IPS DF 4.7 (cell line): ENCODE data around the gene DDO.
A peak's percentile ranks its signal among the peaks of the same experiment; 100 is the strongest.

Experiments used
- DNase-seq: peaks from one replicate; pipeline ENCODE4 v3.0.0-alpha.2; 2013; ENCODE audit warnings: low spot score; ENCODE audit errors: extremely low read depth

Gene DDO, protein sequence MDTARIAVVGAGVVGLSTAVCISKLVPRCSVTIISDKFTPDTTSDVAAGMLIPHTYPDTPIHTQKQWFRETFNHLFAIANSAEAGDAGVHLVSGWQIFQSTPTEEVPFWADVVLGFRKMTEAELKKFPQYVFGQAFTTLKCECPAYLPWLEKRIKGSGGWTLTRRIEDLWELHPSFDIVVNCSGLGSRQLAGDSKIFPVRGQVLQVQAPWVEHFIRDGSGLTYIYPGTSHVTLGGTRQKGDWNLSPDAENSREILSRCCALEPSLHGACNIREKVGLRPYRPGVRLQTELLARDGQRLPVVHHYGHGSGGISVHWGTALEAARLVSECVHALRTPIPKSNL

DNA sequence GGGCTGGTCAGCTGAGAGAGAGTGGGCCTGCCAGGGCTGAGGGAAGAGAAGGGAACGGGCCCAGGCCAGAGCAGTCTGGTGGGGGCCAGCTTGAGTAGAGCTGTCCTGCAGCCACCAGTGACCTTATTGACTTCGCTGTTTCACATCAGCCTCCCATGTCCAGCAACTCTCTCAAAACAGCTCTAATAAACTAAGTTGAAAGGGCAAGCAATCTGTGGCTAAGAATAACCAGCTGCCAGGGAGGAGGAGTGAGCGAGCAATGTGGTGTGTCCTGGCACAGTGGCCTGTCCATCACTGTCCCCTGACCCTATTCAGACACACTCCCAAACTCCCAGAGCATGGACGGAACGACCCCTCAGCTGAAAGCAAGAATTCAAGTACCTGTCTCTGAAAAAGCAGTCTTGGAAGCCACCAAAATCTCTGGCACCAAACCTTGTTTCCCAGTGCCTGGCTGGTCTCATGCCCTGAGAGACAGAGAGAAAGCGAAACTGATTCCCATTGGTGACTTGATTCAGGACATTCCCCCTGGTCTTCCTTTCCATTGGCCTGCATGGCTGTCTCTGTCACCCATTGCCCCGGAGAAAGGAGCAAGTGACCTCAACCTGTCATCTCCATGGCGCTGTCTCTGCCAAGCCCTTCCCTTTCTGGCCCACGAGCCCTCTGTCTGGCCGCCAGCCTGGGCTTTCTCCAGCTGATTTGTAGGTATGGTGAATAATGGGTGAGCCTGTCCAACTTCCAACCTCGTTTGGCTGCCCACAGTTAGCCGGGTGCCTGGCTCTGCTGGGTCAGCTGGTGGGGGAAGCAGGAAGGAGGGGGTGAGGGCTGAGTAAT, at the start of gene DDO:
TSS of gene DDO (minus strand) at position 490 of the 831 bp plus-strand sequence. CDS start 2,113 bp downstream, outside the sequence.
- no peak for DNase-seq

DNA sequence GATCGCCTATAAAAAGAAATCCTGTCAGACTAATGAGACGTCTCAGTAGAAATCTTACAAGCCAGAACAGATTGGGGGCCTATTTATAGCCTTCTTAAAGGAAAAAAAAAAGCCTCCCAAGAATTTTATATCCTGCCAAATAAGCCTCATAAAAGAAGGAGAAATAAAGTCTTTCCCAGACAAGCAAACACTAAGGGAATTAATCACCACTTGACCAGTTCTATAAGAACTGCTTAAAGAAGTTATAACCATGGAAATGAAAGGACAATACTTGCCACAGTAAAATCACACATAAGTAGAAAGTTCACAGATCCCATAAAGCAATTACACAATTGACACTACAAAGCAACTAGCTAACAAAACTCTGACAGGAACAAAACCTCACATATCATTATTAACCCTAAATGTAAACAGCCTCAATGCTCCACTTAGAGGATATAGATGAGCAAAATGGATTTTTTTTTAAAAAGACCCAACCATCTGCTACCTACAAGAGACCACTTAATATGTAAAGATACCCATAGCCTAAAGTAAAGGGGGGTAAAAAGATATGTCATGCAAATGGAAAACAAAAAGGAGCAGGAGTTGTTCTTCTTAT, 47.6 kb upstream of the DDO start:
- DNase-seq: no peak

DNA sequence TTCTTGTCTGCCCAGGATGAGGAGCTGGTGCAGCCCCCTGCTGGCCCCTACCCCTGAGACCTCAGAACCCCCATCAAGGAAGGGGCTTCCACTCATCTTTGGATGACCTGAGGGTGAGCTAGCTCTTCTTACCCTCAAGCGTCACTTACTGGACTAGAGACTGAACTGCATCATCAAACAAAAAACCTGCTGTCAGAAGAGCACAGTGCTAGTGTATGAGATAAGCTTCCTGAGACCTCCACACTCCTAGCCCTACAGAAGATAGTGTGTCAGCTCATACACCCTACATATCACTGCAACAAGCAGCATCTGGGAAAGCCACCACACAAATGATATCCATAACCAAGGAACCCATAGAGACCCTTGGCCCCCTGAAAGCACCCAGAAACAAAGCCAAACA, 46.0 kb upstream of the DDO start:
- DNase-seq: no peak

DNA sequence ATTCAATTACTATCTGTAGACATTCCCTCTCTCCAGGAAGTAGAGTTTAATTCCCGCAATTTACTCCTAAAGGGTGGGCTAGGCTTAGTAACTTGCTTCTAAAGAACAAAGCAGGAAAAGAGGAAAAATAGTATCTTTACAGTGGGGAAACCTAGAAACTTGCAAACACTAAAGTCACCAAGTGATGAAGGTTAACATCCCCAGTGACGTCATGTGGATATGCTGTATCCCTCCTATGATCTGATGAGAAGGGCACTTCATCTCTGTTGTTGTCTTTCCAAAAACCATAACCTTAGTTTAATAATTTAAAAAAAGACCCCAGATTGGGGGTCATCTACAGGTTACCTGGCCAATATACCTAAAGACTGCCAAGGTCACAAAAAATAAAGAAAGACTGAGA, 43.8 kb upstream of the DDO start:
- no peak for DNase-seq

DNA sequence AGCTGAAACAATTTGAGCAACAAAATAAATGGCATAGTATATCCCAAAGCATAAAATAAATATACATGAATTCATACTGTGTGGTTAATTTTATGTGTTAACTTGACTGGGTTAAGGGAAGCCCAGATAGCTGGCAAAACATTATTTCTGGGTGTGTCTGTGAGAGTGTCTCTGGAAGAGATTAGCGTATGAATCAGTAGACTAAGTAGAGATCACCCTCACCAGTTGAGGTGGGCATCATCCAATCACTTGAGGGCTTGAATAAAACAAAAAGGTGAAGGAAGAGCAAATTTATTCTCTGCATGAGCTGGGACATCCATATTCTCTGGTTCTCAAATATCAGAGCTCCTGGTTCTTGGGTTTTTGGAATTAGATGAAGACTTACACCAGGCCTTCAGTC, 43.1 kb upstream of the DDO start:
- no peak for DNase-seq

DNA sequence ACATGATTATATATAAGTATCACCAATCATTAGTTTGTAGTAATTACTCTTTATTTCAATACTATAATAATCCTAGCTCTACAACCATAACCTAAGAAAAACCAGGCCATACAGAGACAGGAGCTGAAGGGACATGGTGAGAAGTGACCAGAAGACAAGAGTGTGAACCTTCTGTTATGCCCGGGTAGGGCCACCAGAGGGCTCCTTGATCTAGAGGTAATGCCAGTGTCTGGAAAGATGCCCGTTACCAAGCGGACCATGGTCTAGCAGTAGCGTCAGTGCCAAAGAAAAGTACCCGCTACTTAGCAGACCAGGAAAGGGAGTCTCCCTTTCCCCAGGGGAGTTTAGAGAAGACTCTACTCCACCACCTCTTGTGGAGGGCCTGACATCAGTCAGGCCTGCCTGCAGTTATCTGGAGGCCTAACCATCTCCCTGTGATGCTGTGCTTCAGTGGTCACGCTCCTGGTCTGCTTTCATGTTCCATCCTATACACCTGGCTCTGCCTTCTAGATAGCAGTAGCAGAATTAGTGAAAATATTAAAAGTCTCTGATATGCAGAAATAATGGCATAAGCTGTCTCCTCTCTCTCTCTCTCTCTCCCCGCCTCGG, 42.3 kb upstream of the DDO start:
- peak; percentile 22 for DNase-seq

DNA sequence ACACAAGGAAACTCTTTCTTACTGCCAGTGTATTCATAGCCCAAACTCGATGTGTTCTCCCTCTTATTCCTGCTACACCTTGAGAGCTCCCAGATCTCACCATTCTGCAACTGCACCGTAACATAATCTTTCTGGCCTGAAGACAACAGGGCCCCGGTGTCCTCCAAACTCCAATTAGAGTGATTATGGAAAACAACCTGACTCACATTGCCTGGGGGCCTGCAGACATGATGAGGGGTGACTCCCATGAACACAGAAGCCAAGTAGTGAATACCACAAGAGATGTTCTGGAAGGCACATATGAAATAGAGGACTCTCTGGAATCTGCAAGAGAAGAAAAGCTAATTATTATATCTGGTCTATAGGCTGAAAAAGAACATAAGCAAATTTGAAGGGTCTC, 41.3 kb upstream of the DDO start:
- DNase-seq: no peak

DNA sequence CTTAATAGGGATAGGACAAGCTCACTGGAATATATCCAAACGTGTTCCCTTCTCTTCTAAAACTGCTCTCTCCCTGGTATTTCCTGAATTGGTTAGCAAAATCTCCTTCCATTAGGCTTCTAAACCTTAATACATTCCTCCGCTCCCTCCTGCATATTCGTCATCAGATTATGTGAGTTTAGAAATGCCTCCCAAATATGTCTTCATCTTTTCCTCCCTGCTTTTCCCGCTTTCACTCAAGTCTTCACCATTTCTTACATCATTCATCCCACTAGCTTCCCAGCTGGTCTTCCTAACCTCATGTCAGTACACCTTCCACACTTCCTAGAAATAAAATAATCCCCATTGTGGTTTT, 34.1 kb upstream of the DDO start:
- DNase-seq: no peak

DNA sequence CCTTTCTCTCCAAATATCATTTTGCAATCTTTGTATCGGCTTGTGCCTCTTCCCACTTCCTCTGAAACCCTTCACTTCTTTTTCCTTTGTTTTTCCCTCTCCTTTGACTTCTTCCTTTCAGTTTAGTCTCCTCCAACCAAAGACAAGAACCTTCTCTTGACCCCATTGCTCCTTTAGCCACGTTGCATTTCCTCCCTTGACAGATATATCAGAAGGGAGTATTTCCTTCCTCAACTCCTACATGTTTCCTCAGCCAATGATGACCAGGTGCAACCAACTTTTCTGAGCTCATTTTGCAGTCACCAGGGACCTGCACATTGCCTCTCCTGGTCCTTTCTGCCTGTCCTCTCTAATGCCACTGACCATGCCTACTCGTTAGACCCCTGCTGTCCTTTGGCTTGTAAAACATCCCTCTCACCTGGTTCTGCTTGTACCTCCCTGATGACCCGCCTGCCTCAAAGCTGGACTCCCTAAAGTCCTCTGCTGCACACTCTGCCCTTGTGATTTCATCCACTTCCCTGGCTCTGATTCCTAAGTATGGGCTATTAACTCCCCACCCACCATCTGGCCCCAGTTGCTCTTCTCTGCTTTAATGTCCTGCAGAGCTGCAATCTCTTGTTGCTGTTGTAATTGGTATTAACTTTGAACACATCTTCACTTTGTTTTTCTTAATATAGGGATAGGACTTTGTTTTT, 33.6 kb upstream of the DDO start:
- no peak for DNase-seq

DNA sequence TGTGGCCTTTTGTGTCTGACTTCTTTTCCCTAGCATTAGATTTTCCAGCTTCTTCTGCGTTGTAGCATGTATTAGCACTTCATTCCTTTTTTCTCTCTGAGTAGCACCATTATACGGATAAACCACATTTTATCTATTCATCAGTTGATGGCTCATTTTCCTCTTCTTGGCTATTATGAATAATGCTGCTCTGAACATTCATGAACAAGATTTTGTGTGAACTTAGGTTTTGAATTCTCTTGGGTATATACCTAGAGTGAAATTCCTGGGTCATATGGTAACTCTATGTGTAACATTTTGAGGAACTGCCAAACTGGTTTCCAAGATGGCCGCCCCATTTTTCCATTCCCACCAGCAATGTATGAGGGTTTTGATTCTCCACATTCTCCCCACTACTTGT, 32.4 kb upstream of the DDO start:
- no peak for DNase-seq

DNA sequence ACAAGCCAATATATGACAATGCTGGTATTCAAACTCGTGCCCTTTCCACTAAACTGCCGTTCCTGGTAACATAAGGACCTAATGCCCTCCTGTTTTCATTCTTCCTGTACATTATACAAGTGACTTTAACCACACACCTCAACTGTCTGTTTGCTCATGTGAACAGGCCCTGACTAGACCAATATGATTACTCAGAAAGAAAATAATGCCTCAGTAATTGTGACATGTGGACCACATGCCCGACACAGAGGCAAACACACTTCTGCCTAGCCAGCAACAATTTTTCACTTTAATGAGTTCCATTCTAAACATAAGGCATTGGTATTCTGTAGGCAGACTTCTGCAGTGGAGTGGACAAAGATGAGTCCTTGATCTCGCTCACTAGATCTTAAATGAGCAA, 31.0 kb upstream of the DDO start:
- DNase-seq: no peak

DNA sequence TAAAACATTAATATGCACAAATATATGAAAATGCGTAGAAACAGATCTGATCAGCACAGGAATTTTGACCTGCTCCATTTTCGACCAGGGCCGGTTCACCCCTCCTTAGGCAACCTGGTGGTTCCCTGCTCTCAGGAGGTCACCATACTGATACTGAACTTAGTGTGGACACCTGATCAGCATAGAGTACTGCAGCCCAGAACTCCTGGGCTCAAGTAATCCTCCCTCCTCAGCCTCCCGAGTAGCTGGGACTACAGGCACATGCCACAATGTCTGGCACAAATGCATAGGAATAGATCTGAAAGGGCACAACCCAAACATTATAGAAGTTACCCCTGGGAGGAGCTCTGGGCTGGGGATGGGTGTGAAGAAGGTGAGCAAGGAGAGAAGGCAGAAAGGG, 24.7 kb upstream of the DDO start:
- DNase-seq: no peak

DNA sequence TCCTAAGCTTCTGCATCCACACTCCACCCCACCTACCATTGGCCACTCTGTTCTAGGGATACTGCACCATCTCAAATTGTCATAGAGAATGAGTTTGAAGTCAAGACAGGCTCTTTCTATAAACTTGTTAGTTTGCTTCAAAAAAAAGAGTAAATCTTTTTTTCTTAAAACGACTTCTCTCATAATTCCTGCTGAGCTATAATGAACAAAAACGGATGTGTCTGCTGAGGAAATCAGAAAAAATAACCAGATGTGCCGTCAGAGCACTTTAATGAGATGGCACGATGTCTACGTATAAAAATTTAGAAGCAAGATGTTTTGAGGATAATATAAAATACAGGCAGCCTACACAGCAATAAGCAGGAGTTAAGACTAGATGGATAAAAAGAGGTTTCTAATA, 24.0 kb upstream of the DDO start:
- no peak for DNase-seq

DNA sequence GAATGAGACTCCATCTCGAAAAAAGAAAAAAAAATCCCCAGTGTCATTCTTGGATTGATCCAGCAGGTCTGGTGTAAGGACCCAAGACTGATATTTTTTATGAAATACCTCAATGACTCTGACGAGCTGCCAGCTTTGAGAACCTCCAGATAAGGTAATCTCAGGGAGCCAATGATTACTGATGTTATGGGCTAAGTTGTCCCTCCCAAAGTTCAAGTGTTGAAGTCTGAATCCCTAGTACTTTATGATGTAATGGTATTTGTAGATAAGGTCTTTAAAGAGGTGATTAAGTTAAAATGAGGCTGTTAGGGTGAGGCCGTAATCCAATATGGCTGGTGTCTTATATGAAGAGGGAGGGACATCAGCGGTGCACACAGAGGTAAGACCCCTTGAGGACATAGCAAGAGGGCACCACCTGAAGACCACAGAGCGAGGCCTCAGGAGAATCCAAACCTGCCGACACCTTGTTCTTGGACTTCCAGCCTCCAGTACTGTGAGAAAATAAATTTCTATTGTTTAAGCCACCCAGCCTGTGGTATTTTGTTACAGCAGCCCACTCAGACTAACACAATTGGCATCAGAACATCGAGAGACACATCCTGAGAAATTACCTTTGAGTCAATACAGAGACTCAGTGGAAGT, 19.7 kb upstream of the DDO start:
- DNase-seq: no peak

DNA sequence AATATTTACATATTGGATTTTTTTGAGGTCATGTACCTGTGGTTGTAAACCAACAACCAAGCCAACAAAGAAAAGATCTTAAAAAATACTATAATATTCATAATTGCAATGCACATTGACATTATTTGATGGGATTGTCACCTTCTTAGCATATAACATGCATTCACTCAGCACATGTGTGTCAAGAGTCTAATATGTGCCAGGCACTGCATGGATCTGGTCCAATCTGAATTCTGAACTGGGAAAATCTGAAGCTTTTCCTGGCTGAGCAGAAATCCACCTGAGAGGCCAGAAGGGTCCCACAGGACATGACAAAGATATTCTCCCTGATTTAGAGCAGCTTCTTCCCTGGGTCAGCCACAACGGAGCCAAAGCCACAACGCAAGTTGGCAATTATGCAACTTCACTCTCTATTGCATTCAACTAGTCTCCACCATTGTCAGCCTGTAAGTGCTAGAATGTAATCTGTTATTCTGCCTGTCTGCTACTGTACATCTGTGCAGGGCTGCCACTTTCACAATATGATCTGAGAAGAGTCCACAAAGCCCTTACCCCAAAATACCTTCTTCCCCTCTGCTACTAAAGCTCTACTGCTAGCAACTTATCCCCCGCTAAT, 17.0 kb upstream of the DDO start:
- DNase-seq: no peak

DNA sequence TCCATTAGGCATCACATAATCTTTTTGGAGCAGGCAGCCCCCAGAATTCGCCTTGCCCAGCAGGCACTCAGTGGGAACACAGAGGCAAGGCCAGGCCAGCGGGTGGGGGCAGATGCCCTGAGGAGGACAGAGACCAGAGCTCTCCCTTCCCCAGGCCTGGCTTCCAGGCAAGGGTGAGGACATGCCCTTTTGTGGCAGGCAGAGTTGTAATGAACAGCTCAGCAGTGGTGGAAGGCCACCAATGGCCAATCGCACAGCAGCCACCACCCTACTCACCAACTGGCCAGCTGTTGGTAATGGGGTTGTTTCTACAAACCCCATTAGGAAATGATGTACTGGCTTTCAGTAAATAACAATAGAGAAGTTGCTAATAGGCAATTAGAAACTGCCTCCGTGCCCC, 15.4 kb upstream of the DDO start:
- no peak for DNase-seq

DNA sequence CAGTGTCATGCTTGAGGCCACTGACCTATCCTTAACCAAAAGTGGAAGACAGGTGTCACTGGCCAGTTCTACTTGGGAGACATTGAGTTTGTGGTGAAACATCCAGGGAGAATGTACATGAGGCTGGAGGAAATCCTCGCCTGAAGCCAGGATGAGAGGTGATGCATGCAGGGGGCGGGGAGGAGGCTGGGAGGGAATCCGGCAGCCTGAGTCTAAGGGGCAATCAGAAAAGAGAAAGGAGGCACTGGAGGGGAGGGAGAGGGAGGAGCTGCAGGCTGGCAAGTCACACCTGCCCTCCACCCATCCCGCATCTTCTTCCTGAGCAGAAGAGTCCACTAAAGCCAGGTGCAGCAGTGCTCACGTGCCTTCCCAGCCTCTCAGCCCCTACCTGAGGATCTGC, 14.9 kb upstream of the DDO start:
- DNase-seq: no peak

DNA sequence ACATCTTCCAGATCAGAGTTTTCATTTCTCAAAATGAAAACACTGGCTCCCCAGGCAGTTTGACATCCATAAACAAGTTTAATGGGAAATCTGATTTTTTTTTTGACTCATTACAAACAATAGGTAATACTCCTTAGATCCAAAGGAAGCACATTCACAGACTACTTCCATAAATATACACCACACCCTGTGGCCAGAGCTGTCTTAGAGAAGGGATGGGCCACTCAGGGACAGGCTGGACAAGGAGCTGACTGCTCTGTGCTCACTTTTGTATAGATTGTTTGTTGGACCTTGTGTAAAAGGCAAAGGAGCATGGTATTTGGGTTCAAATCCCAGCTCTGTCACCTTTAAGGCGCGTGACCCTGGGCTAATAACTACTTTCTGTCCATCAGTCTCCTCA, 12.8 kb upstream of the DDO start:
- no peak for DNase-seq

DNA sequence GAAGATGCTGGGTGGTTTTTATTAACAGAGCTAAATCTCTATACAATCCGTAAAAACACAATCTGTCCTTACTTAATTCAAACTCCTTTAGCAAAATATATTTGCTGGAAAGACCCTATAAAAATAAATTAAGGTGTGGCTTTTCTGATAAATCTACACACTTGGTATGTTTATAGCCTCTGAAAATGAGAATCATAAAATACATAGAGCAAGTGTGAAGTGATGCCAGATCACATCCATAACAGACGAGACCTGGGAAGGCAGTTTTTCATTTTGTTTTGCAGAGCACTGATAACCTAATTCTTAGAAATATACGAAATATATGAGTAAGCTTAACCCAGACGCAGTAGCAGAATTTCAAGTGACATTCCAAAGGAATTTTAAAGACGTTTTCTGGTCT, 10.4 kb upstream of the DDO start:
- DNase-seq: no peak

DNA sequence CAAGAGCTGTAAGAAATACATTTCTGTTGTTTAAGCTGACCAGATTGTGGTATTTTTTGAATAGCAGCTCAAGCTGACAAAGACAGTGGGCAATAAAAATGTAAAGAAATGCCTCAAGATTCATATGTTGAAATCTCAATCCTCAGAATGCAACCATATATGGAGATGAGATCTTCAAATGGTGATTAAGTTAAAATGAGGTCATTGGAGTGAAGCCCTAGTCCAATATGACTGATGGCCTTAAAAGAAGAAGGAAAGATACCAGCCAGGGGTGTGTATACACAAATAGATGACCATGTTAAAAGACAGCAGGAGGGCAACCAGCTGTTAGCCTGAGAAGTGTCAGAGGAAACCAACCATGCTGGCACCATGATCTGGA, 7.1 kb upstream of the DDO start:
- no peak for DNase-seq
